HuH-7.5 (cell line): ENCODE data around the gene PRR20C.
"Not testable (repeated sequence)": the region's sequence is repeated elsewhere in the genome, so short reads cannot be mapped to it uniquely, and the experiment has no call there.

Experiments used
- DNase-seq: peaks from one replicate; pipeline ENCODE4 v3.0.0; 2011; ENCODE audit warnings: low spot score

Gene PRR20C

DNA sequence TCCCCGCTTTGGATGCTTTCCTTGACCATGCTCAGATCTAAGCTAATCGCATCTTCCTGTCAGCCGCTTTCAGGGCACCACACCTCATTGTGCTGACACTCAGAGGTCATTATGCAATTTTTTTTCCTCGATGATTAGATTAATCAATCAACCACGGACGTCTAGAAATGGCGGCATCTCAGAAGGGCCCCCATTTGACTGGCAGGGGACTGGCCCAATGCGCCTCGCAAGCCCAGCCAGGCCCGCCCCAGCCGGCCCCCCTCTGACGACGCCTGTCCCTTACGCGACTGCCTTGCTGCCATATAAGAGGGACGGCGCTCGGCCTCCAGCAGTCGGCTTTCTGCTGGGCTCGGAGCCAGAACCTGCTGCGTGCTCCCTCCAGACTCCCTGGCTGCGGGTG is at the start of gene PRR20C:
TSS of gene PRR20C (plus strand) at position 301 of the 400 bp plus-strand sequence. CDS start 387 bp downstream, outside the sequence.
- not testable (repeated sequence) for DNase-seq

DNA sequence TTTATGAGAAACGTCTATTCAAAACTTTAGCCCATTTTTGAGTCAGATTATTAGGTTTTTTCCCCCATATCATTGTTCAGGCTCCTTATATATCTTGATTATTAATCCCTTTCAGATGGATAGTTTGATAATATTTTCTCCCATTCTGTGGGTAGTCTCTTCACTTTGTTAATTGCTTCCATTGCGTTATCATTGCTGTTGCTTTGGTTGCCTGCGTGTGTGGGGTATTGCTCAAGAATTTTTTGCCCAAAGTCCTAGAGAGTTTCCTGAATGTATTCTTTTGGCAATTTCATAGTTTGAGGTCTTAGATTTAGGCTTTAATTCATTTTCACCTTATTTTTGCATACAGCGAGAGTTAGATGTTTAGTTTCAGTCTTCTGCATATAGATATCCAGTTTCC is 38.9 kb upstream of the PRR20C start:
- no peak for DNase-seq

DNA sequence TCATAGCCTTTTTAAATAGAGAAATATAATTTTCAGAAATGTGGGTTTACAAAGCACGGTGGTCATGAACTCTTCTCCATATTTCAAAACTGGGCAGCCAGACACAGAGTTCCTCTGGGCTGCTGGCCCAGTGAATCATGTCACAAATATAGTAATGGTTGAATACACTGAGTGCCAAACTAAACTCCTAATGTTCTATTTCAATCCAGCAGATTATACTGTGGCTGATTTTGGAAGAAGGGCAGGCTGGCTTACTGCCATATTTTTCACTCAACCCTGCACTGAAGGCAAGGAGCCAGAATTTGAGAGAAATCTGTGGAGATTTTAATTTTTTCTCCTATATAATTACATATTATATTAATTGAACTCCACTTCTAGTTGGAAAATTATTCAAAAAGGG is 30.2 kb upstream of the PRR20C start:
- no peak for DNase-seq

DNA sequence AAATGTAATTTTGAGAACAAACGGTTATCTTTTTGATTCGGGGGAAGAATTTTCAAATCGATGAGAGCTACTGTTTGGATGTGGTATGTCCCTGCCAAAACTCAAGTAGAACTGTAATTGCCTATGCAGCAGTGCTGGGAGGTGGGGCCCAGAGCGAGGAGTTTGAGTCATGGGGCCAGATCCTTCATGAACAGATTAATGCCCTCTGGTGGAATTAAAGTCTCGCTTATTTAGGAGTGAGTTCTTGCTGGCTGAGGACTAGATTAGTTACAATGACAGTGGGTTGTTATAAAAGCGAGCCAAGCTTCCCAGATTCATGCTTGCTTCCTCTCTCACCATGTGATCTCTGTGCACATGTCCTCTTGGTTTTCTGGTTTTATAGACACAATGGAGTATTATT is 25.0 kb upstream of the PRR20C start:
- DNase-seq: no peak

DNA sequence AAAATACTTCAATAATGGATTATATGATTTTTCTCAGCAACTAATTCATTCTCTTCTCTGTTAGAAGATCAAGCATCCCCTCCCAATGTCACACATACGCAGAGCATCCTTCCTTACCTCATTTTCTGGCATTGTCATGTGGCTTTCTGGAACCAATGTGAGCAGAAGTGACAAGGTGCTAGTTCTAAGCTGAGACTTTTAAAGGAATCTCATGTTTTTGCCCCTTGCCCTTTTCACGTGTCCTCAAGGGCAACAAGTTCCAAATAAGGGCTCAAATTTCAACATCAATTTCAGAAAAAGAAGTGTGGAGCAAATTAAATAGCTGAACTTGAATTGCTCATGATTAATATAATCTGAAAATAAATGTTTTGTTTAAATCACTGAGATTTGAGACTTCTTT is 17.8 kb upstream of the PRR20C start:
- DNase-seq: no peak

DNA sequence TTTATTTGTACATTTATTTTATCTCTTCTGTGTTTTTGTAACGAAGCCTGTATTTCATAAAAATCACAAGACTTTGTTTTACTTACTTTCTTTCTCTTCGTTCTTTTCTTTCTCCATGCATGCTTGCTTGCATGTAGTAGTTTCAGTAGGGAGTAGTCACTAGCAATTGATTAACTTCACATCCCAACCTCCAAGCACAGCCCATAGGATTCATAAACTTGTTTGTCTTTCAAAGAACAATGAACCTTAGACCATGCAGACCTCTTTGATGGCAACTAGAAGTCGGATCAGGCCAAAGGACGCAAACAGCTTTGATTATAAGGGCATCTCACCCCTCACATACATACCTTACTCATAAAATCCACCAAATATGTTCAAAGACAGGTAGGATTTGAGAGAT is 16.3 kb upstream of the PRR20C start:
- DNase-seq: peak; percentile 74

DNA sequence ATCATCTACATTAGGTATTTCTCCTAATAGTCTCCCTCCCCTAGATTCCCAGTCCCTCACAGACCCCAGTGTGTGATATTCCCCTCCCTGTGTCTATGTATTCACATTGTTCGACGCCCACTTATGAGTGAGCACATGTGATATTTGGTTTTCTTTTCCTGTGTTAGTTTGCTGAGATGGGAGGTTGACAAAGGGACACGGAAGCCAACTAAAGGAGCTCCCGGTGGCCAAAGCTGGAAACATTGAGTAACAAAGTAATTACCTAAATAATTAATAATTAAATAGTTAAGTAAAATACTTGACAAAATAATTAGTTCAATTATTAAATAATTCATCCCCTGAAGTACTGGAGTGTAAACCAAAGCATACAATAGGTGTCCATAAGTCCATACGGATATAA is 14.9 kb upstream of the PRR20C start:
- no peak for DNase-seq

DNA sequence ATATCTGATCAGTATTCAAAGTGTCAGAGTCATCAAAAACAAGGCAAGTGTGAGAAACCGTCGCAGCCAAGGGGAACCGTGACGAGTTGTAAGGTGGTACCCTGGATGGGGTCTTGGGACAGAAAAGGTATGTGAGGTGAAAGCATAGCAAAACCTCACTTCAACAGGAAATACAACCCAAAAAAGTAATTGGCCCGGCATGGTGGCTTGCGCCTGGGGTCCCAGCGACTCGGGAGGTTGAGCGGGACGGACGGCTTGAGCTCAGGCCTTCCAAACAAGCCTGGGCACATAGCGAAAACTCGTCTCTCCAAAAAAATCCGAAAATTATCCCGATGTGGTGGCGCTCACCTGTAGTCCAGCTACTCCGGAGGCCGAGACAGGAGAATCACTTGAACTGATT is 14.1 kb upstream of the PRR20C start:
- DNase-seq: not testable (repeated sequence)

DNA sequence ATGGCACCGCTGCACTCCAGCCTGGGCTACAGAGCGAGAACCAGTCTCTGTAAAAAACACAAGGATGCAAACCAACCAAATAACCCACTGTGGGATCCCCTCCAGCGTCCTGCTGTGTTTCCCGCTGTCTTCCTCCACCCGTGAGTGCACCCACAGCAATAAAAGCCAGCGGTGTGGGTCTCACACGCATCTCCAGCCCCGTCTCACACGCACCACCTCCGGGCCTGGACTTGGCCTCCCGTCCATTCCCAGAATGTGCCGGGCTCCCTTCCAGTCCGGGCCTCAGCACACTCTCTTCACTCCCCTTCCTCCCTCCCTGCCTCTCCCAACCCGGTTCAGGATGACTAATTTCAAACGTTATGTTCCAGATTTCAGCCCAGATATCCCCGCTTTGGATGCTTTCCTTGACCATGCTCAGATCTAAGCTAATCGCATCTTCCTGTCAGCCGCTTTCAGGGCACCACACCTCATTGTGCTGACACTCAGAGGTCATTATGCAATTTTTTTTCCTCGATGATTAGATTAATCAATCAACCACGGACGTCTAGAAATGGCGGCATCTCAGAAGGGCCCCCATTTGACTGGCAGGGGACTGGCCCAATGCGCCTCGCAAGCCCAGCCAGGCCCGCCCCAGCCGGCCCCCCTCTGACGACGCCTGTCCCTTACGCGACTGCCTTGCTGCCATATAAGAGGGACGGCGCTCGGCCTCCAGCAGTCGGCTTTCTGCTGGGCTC is 13.5 kb upstream of the PRR20C start, which contains the start of gene PRR20A:
TSS of gene PRR20A (plus strand) at position 684 of the 734 bp plus-strand sequence. CDS start 387 bp downstream, outside the sequence.
- DNase-seq: not testable (repeated sequence)

DNA sequence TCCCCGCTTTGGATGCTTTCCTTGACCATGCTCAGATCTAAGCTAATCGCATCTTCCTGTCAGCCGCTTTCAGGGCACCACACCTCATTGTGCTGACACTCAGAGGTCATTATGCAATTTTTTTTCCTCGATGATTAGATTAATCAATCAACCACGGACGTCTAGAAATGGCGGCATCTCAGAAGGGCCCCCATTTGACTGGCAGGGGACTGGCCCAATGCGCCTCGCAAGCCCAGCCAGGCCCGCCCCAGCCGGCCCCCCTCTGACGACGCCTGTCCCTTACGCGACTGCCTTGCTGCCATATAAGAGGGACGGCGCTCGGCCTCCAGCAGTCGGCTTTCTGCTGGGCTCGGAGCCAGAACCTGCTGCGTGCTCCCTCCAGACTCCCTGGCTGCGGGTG is 6.7 kb upstream of the PRR20C start, which contains the start of gene PRR20B:
TSS of gene PRR20B (plus strand) at position 301 of the 400 bp plus-strand sequence. CDS start 387 bp downstream, outside the sequence.
- not testable (repeated sequence) for DNase-seq

DNA sequence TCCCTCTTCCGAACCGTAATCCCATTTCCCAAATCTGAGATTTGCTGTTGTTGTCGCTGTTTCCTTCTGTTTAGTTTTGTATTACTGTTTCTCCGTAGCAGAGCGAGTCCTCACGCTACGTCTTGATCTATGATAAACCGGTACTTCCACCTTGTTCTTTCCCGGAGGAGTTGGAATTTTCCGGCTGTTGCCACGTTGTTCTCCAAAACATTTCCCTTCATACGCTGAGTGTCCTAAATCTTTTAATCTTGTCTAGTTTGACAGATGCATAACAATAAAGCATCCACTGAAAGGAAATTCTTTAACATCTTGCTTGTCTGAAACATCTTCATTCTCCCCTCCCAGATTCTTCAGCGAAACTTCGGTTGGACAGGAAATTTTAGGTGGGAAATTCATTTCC is 5.8 kb upstream of the PRR20C start:
- not testable (repeated sequence) for DNase-seq

DNA sequence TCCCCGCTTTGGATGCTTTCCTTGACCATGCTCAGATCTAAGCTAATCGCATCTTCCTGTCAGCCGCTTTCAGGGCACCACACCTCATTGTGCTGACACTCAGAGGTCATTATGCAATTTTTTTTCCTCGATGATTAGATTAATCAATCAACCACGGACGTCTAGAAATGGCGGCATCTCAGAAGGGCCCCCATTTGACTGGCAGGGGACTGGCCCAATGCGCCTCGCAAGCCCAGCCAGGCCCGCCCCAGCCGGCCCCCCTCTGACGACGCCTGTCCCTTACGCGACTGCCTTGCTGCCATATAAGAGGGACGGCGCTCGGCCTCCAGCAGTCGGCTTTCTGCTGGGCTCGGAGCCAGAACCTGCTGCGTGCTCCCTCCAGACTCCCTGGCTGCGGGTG is 6.5 kb downstream of the PRR20C start, which contains the start of gene PRR20D:
TSS of gene PRR20D (plus strand) at position 301 of the 400 bp plus-strand sequence. CDS start 387 bp downstream, outside the sequence.
- DNase-seq: not testable (repeated sequence)

DNA sequence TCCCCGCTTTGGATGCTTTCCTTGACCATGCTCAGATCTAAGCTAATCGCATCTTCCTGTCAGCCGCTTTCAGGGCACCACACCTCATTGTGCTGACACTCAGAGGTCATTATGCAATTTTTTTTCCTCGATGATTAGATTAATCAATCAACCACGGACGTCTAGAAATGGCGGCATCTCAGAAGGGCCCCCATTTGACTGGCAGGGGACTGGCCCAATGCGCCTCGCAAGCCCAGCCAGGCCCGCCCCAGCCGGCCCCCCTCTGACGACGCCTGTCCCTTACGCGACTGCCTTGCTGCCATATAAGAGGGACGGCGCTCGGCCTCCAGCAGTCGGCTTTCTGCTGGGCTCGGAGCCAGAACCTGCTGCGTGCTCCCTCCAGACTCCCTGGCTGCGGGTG is 13.0 kb downstream of the PRR20C start, which contains the start of gene PRR20E:
TSS of gene PRR20E (plus strand) at position 301 of the 400 bp plus-strand sequence. CDS start 387 bp downstream, outside the sequence.
- DNase-seq: not testable (repeated sequence)

DNA sequence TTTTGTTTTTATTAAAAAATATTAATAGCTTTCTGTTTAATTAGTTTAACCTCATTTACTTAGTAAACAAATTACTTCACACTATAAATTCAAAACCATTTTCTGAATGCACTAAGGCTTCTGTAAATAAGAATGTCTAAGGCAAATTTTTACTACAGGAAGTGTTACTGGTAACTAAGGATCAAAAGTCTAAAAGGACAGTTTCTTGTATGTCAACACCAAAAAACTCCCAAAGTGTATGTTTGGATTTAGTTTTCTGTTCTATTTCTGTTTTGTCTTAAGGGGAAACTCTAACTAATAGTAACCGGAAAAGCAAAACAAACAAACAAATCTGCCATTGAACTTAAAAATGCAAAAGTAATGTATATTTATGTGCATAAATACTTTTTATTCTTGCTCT is 37.8 kb downstream of the PRR20C start:
- DNase-seq: no peak
